Measurements from ENCODE around the gene KANK2. TPM values are rescaled to one million over a fixed set of nuclear protein-coding genes. Genes with fewer than 3 reads are reported as not detected.

The KANK2 gene
- polyA plus RNA-seq, 1 of the 3 experiments (the other 2 are of a cell fraction) = 92.4 TPM

DNA sequence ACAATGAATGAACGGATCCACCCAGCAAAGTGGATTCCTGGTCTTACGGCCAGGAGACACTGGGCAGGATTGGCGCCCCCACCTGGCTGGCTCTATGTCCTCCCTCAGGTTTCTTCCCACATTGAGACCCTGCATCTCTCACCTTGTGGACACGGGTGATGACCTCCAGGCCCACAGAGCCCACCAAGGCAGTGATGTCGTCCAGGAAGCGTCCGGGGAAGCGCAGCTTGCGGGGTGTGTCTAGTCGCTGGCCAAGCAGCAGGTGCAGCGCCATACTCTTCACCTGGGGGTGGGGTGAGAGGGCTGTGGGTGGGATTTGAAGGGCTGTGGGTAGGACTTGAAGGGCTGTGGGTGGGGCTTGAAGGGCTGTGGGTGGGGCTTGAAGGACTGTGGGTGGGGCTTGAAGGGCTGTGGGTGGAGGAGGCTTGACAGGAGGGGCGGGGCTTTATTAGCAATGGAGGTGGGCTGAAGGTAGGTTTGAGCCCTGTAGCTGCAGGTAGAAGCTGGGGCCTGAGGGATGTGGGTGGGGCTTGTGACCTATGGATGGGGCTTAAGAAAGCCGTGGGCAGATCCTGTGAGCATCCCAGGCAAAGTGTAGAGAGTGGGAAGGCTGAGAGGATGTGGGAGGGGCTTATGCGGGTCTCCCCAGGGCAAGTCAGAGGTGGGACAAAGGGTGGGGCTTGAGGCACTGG, 30.0 kb upstream of the KANK2 start:
- DNase-seq = peak; percentile 73
- no peaks in the 10 kb centered on the region for H3K27me3 ChIP-seq (ENCODE audit: insufficient read depth)
- no peak overlapping the region for H3K4me2 ChIP-seq
- H2AFZ ChIP-seq (ENCODE audit: low read depth) = no peak overlapping the region
- H3K9me2 ChIP-seq = no peaks in the 10 kb centered on the region
- WGBS (ENCODE audit: low lambda C conversion rate) = 92% methylated on average over 14 of the region's 14 CpGs
- TF ChIP-seq, protein P1, sequence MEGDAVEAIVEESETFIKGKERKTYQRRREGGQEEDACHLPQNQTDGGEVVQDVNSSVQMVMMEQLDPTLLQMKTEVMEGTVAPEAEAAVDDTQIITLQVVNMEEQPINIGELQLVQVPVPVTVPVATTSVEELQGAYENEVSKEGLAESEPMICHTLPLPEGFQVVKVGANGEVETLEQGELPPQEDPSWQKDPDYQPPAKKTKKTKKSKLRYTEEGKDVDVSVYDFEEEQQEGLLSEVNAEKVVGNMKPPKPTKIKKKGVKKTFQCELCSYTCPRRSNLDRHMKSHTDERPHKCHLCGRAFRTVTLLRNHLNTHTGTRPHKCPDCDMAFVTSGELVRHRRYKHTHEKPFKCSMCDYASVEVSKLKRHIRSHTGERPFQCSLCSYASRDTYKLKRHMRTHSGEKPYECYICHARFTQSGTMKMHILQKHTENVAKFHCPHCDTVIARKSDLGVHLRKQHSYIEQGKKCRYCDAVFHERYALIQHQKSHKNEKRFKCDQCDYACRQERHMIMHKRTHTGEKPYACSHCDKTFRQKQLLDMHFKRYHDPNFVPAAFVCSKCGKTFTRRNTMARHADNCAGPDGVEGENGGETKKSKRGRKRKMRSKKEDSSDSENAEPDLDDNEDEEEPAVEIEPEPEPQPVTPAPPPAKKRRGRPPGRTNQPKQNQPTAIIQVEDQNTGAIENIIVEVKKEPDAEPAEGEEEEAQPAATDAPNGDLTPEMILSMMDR (IDR thresholded peaks at IDR 0.05) = peak; percentile 33; the same call in 1 of the 2 replicates
- TF ChIP-seq RFX5 (IDR thresholded peaks at IDR 0.05; ENCODE audit: low read length) = no peak
- no peaks in the 10 kb centered on the region for H3F3A ChIP-seq (replicated peaks; ENCODE audit: insufficient read depth)
- no peaks in the 10 kb centered on the region for H3K79me2 ChIP-seq (ENCODE audit: insufficient read depth)
- CTCF ChIA-PET = interaction anchor here (0.6 to 2.8 kb wide), 6 partner anchors 16 to 1533 kb away, joined by 3 to 12 read pairs (median 4); no protein-coding TSS in a partner anchor
- H3K4me1 ChIP-seq (ENCODE audit: control insufficient read depth in 1 of 2, insufficient read depth in 2 of 2, low read depth in 1 of 2, low read length in 1 of 2) = no peaks in the 10 kb centered on the region
- H3K9ac ChIP-seq = no peak overlapping the region
- H3K4me3 ChIP-seq (ENCODE audit: low read depth in 2 of 2, low read length in 1 of 2) = no peak overlapping the region
- POLR2A ChIA-PET = no interaction called here
- no peaks in the 10 kb centered on the region for H3K9me3 ChIP-seq
- no peaks in the 10 kb centered on the region for H4K20me1 ChIP-seq (ENCODE audit: insufficient read depth)
- no peak overlapping the region for H3K27ac ChIP-seq (ENCODE audit: low read depth in 2 of 2, low read length in 1 of 2)
- H3K36me3 ChIP-seq (replicated peaks in 1 of 2; ENCODE audit: control insufficient read depth in 1 of 2, insufficient read depth in 2 of 2, low read length in 1 of 2) = peaks cover 2 to 4% of the 10 kb centered on the region in 2 experiments

DNA sequence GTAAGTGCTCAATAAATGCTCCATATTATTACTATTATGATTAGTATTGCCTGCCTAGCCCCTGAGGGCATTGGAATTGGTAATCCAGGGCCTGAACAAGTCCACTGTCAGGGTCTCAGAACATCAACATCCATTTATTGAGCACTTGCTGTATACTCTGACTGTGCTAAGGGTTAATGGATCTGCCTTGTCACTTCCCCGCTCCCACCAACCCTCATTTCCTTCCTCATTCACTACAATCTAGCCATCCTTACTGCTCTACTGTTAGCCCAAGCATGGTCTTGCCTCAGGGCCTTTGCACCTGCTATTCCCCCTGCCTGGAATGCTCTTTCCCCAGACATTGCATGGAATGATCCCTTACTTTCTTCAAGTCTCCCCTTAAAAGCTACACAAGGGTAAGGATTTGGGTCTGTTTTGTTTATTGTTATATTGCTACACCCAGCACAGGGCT, 29.4 kb upstream of the KANK2 start:
- ChIA-PET POLR2A (no interaction called here), CTCF (interaction anchor here (0.8 to 2.8 kb wide), 2 partner anchors 23 to 101 kb away, joined by 3 to 12 read pairs; no protein-coding TSS in a partner anchor)
- TF ChIP-seq, protein P2, sequence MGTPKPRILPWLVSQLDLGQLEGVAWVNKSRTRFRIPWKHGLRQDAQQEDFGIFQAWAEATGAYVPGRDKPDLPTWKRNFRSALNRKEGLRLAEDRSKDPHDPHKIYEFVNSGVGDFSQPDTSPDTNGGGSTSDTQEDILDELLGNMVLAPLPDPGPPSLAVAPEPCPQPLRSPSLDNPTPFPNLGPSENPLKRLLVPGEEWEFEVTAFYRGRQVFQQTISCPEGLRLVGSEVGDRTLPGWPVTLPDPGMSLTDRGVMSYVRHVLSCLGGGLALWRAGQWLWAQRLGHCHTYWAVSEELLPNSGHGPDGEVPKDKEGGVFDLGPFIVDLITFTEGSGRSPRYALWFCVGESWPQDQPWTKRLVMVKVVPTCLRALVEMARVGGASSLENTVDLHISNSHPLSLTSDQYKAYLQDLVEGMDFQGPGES (IDR thresholded peaks at IDR 0.05; ENCODE audit: low read depth, low read length) = no peak
- Histone ChIP-seq H3K36me3 (replicated peaks in 1 of 2; ENCODE audit: control insufficient read depth in 1 of 2, insufficient read depth in 2 of 2, low read length in 1 of 2) (peaks cover 1 to 8% of the 10 kb centered on the region in 2 experiments), H3K9me2 (no peaks in the 10 kb centered on the region), H3K4me2 (no peak overlapping the region), H3K27me3 (ENCODE audit: insufficient read depth) (no peaks in the 10 kb centered on the region), H3K4me1 (ENCODE audit: control insufficient read depth in 1 of 2, insufficient read depth in 2 of 2, low read depth in 1 of 2, low read length in 1 of 2) (no peaks in the 10 kb centered on the region), H3F3A (replicated peaks; ENCODE audit: insufficient read depth) (no peaks in the 10 kb centered on the region), H3K9me3 (no peaks in the 10 kb centered on the region), H3K79me2 (ENCODE audit: insufficient read depth) (no peaks in the 10 kb centered on the region), H3K4me3 (ENCODE audit: low read depth in 2 of 2, low read length in 1 of 2) (no peak overlapping the region), H3K27ac (ENCODE audit: low read depth in 2 of 2, low read length in 1 of 2) (no peak overlapping the region), H3K9ac (no peak overlapping the region), H2AFZ (ENCODE audit: low read depth) (no peak overlapping the region), H4K20me1 (ENCODE audit: insufficient read depth) (no peaks in the 10 kb centered on the region)
- WGBS (ENCODE audit: low lambda C conversion rate) = 91% methylated on average over 1 of the region's 1 CpG
- no peak for DNase-seq

DNA sequence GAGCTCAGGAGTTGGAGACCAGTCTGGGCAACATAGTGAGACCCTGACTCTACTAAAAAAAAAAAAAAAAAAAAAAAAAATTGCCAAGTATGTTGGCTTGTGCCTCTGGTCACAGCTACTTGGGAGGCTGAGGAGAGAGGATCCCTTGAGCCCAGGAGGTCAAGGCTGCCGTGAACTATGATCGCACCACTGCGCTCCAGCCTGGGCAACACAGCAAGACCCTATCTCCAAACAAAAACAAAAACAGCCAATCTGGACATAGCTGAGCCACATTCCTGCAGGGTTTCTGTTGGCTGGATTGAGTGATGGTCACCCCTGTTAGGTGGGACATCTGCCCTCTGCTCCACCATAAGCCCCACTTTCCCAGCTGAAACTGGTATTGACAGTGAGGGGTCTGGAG, 28.5 kb upstream of the KANK2 start:
- WGBS (ENCODE audit: low lambda C conversion rate) = 96% methylated on average over 3 of the region's 3 CpGs
- no peaks in the 10 kb centered on the region for H3K79me2 ChIP-seq (ENCODE audit: insufficient read depth)
- no peaks in the 10 kb centered on the region for H4K20me1 ChIP-seq (ENCODE audit: insufficient read depth)
- H3K9me3 ChIP-seq = no peaks in the 10 kb centered on the region
- TF ChIP-seq FOXM1 (IDR thresholded peaks at IDR 0.05; ENCODE audit: low read depth) = no peak
- TF ChIP-seq SIN3A (IDR thresholded peaks at IDR 0.05; ENCODE audit: borderline replicate concordance, low read depth, low read length) = no peak
- no peak overlapping the region for H3K9ac ChIP-seq
- H2AFZ ChIP-seq (ENCODE audit: low read depth) = no peak overlapping the region
- no peak overlapping the region for H3K27ac ChIP-seq (ENCODE audit: low read depth in 2 of 2, low read length in 1 of 2)
- no peaks in the 10 kb centered on the region for H3F3A ChIP-seq (replicated peaks; ENCODE audit: insufficient read depth)
- H3K4me1 ChIP-seq (ENCODE audit: control insufficient read depth in 1 of 2, insufficient read depth in 2 of 2, low read depth in 1 of 2, low read length in 1 of 2) = no peaks in the 10 kb centered on the region
- ChIA-PET CTCF (interaction anchor here (1.2 to 2.8 kb wide), 2 partner anchors 17 to 100 kb away, joined by 3 to 12 read pairs; no protein-coding TSS in a partner anchor), POLR2A (no interaction called here)
- peaks cover 5 to 16% of the 10 kb centered on the region in 2 experiments for H3K36me3 ChIP-seq (replicated peaks in 1 of 2; ENCODE audit: control insufficient read depth in 1 of 2, insufficient read depth in 2 of 2, low read length in 1 of 2)
- H3K27me3 ChIP-seq (ENCODE audit: insufficient read depth) = no peaks in the 10 kb centered on the region
- DNase-seq = no peak
- no peaks in the 10 kb centered on the region for H3K9me2 ChIP-seq
- no peak overlapping the region for H3K4me2 ChIP-seq
- no peak overlapping the region for H3K4me3 ChIP-seq (ENCODE audit: low read depth in 2 of 2, low read length in 1 of 2)

Data from SK-N-SH (cell line).